SK-N-SH (cell line): Measurements from ENCODE around the gene KCNS1.

Experiments used
- CHD2 ChIP-seq: fragments of 150-350 bp; IDR thresholded peaks from 2 replicates; pipeline ENCODE4 v1.6.1; 2018; ENCODE audit warnings: low read length; ENCODE audit not compliant: partially characterized antibody
- CTCF ChIP-seq: fragments of 200-600 bp; sonication (generic); IDR thresholded peaks from 2 replicates; pipeline ENCODE4 v1.6.1; 2017; ENCODE audit warnings: antibody characterized with exemption, mild to moderate bottlenecking, moderate library complexity
- EP300 ChIP-seq, 2 experiments: IDR thresholded peaks; 2 replicates each; pipeline versions ENCODE4 v1.4.0 to v1.6.1; 2012; ENCODE audit warnings: borderline replicate concordance in 1 of 2, low read depth in 1 of 2, low read length in 1 of 2
- MAX ChIP-seq: IDR thresholded peaks from 2 replicates; pipeline ENCODE4 v1.4.0; 2012; ENCODE audit warnings: low read depth

- TF ChIP-seq CHD2 (no peak), MAX (no peak), CTCF (no peak), EP300 (IDR thresholded peaks at IDR 0.05; ENCODE audit: borderline replicate concordance in 1 of 2, low read depth in 1 of 2, low read length in 1 of 2) (no peak)
Observed at GRCh38 chr20:45072066-45072465, 28.9 kb downstream of the KCNS1 start.
